Right cardiac atrium (tissue), 5 donors: ENCODE results near the gene IQSEC1. TPM values are rescaled to one million over a fixed set of nuclear protein-coding genes. Genes with fewer than 3 reads are reported as not detected.

Experiments
- ATAC-seq, 2 donors: fragments of 200-7000 bp; cut with Tn5 transposase; one replicate each; pipeline versions ENCODE4 v1.8.0 to v1.9.1; 2020; ENCODE audit warnings: moderate library complexity in 2 of 2, mild to moderate bottlenecking in 1 of 2
- DNase-seq, 3 donors: peaks; one replicate each; pipeline ENCODE4 v3.0.0-alpha.2; 2020
- H3K27ac ChIP-seq: one replicate; pipeline ENCODE4 v1.5.1; 2013; ENCODE audit warnings: mild to moderate bottlenecking, low read length, control low read depth, moderate library complexity
- H3K27me3 ChIP-seq: one replicate; pipeline ENCODE4 v1.6.1; 2013; ENCODE audit not compliant: control insufficient read depth, insufficient read depth
- H3K4me1 ChIP-seq: one replicate; pipeline ENCODE4 v1.6.1; 2013; ENCODE audit warnings: low read length; ENCODE audit not compliant: control insufficient read depth, insufficient read depth
- H3K4me3 ChIP-seq: one replicate; pipeline ENCODE4 v1.5.1; 2013; ENCODE audit warnings: low read length, control low read depth
- H3K9me3 ChIP-seq: one replicate; pipeline ENCODE4 v1.6.1; 2013; ENCODE audit warnings: low read length; ENCODE audit not compliant: control insufficient read depth
- WGBS: extraction: QIAGEN DNeasy Blood & Tissue Kit; methylation state at CpG from one replicate; pipeline ENCODE4 v1.1.7; 2013; 5-methylcytosine and 5-hydroxymethylcytosine counted together
- intact Hi-C, 4 donors: fragments of 100-400 bp; cut with DNase I; formaldehyde crosslinking; loops; one replicate each; pipeline versions ENCODE4 v1.11.0 to v1.14.0; 2022 to 2023
- polyA plus RNA-seq: library from polyadenylated mRNA; stranded (reverse); fragments of 200-250 nt; gene quantifications from one replicate; pipeline ENCODE4 v1.2.3, GENCODE V29; 2013
- total RNA-seq, 4 donors: library from RNA; stranded (reverse); fragmentation: NEBNext Ultra II Directional; extraction: Animal tissue kit (Norgen Biotek cat#: 25700); gene quantifications; one replicate each; pipeline ENCODE4 v1.2.1, GENCODE V29; 2021
- donor health status: healthy with polysubstance abuse.
- donor health status: DM: no; HTN: yes; CAD: no.
- donor health status: DM: no; HTN: no; CAD: no.
- donor health status: DM: no; HTN: yes; CAD: no; lungs with severe emphysema.
- donor health status: DM: yes; HTN: yes; CAD: no.

Gene IQSEC1
- total and polyA plus RNA-seq, 5 donors: 31.1 to 72.6 (median 61.9) TPM

DNA sequence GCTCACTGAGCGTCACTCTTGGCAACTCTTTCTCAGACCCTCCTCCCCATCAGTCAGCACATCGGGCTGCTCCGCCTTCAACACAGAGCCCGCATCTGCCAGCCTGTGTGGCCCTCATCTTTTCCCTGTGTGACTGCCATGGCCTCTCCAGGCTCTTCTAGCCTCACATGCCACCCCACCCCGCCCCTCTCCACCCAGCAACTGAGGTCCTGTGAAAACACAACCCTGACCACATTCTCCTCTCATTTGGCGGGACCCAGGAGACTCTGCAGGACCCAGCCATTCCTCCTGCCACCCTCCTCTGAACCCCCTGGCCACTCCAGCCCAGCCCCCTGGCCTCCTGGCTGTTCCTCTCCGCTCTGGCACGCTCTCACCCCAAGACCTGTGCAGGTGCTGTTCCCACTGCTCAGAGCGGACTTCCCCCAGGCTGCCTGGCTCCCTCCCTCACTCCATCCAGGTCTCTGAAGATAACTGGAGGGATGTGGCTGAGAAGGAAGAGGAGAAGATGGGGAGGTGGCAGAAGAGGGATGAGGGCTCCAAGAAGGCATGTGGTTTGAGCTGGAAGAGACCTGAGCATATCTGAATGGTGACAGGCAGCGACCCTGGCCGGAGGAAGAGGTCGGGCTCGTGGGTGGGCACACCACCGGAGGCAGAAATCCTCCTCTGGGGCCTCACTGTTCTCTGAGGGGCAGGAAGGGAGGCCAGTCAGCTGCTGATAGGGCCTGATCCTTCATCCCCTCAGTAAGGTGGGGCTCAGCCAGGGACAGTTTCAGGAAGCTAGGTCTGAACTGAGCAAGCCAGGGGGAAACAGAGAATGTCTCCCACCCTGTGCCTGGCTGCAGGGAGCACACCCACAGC lies 120.7 kb downstream of the IQSEC1 start:
- no peak for DNase-seq
- WGBS: 78% methylated on average over 14 of the region's 14 CpGs

DNA sequence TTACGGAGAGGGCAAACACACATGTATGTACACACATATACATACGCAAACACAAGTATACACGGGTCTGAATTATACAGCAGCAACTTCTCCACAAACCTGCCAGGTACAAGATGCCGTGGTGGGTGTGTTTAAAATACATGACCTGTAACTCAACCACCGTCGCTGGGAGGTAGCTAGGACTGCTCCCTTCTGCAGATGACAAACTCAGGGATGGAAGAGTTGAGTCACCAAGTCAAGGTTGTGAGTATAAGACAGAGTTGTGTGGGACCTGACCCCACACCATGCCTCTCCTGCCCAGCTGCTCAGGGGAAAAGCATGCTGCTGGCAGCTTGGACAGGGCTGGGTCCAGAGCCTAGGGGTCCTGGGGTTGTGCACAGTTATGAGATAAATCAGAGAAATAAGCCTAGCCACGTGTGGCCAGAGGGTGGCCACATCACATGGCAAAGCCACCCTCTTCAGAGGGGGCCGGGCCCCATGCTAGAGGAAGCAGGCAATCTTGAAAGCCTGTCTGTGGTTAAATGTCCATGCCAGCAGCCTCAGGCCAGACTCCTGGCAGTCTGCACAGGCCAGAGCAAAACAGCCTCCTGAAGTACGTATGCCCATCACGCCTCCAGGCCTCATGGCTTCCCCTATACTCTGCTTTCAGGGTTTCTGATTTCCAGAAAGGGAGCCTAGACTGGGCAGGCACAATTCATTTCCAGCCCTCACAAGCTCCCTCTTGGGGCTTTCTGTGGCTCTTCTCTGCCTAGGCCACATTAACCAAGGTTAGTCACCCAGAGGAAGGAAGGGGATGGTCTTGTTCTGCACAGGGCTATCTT lies 124.1 kb downstream of the IQSEC1 start:
- no peak overlapping the region for H3K4me3 ChIP-seq
- H3K27me3 ChIP-seq: no peaks in the 10 kb centered on the region
- intact Hi-C loops: loop anchor here in 1 of 4 donors (5.0 kb wide), 1 partner anchor 33 kb away; no protein-coding TSS in a partner anchor
- H3K4me1 ChIP-seq: peaks cover 44% of the 10 kb centered on the region
- 72% methylated on average over 10 of the region's 10 CpGs for WGBS
- DNase-seq (no peak), ATAC-seq (no peak)
- no peaks in the 10 kb centered on the region for H3K9me3 ChIP-seq
- H3K27ac ChIP-seq: no peak overlapping the region

More for the DNA sequence above, 120.7 kb downstream of the IQSEC1 start:
- no peak overlapping the region for H3K27ac ChIP-seq
- peaks cover 48% of the 10 kb centered on the region for H3K4me1 ChIP-seq
- ATAC-seq: no peak
- intact Hi-C loops: no loop called here
- H3K27me3 ChIP-seq: no peaks in the 10 kb centered on the region
- H3K9me3 ChIP-seq: no peaks in the 10 kb centered on the region
- no peak overlapping the region for H3K4me3 ChIP-seq

GRCh38 chr3:12948371-12948770 lies 124.9 kb downstream of the IQSEC1 start:
- Histone ChIP-seq H3K4me1 (peaks cover 44% of the 10 kb centered on the region), H3K27ac (peak overlapping the region; percentile 1), H3K27me3 (no peaks in the 10 kb centered on the region), H3K9me3 (no peaks in the 10 kb centered on the region), H3K4me3 (no peak overlapping the region)
- intact Hi-C loops: loop anchor here in 1 of 4 donors (5.0 kb wide), 1 partner anchor 34 kb away; no protein-coding TSS in a partner anchor
- ATAC-seq (no peak), DNase-seq (no peak)
- 67% methylated on average over 7 of the region's 7 CpGs for WGBS

DNA sequence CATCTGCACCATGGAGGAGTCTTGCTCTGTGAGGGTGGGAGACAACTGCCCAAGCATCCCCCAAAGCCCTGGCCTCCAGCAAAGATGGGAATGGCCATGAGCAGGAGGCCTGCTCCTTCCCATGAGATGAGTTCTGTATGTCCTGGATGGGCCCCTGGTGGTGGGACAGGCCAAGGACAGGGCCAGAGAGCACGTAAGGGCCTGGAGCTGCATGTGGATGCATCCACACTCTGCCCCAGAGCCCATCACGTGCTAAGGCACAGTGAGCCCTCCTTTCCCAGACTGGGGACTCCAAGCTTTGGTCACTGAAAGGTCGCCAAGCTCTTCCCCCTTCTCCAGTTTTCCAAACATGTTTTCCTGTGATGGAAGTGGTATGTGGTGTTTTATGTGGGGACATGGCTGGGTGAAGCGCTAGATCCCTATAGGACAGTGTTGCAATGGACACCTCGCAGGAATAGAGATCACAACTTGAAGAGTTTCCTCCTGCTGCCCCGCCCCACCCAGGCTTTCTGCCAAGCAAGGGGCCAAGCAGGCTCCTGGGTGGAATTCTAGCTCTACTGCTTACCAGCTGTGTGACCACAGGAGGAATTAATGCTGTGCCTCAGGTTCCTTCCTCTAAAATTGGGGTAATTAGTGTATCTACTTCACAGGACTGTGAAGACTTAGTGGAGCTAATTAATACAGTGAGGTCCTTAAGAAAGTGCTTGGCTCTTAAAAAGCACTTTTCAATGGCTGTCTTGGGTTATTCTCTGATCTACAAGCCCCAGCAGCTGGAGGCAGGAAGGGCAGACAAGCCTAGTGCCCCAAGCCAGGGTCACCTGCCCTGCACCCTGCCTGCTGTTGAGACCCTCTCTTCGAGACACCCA lies 125.5 kb downstream of the IQSEC1 start:
- Histone ChIP-seq H3K27ac (peak overlapping the region; percentile 1), H3K4me3 (no peak overlapping the region), H3K4me1 (peaks cover 40% of the 10 kb centered on the region), H3K9me3 (no peaks in the 10 kb centered on the region), H3K27me3 (no peaks in the 10 kb centered on the region)
- ATAC-seq: peak; percentile 46 to 61
- 48% methylated on average over 7 of the region's 7 CpGs for WGBS
- peak; percentile 74 to 91 (median 86) for DNase-seq
- intact Hi-C loops: loop anchor here in 1 of 4 donors (5.0 kb wide), 1 partner anchor 35 kb away; no protein-coding TSS in a partner anchor

DNA sequence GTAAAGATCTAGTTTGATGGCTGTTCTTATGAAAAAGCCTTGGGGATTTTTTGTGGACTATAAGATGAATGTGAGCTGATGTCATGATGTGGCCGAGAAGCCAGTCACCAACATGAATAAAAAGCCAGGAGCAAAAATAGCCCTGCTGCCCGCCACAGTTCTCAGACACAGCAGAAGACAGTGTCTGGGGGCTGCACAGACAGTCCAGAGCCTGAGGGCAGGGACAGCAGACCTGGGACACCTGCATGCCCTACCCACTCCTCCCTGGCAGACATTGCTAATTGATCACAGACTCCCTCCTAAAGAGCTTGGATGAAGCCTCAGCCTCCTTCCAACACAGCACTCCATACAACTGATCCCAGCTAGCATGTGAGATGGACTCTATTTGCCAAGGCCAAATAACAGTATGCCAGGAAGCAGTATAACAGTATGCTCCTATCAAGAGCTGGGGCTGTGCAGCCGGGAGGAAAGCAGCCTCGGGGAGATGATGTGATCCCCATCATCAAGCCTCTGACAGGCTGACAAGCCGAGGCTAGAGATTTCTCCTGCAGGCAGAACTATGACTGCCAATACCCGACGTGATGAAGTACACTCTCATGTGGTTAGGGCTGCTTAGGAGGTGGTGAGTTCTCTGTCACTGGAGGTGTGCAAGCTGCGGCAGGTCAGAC lies 126.4 kb downstream of the IQSEC1 start:
- H3K4me1 ChIP-seq: peaks cover 35% of the 10 kb centered on the region
- H3K27ac ChIP-seq: no peak overlapping the region
- no peak for DNase-seq
- WGBS: 40% methylated on average over 8 of the region's 8 CpGs
- H3K9me3 ChIP-seq: no peaks in the 10 kb centered on the region
- H3K4me3 ChIP-seq: no peak overlapping the region
- no peaks in the 10 kb centered on the region for H3K27me3 ChIP-seq
- no peak for ATAC-seq
- intact Hi-C loops: loop anchor here in 1 of 4 donors (5.0 kb wide), 1 partner anchor 36 kb away; no protein-coding TSS in a partner anchor

DNA sequence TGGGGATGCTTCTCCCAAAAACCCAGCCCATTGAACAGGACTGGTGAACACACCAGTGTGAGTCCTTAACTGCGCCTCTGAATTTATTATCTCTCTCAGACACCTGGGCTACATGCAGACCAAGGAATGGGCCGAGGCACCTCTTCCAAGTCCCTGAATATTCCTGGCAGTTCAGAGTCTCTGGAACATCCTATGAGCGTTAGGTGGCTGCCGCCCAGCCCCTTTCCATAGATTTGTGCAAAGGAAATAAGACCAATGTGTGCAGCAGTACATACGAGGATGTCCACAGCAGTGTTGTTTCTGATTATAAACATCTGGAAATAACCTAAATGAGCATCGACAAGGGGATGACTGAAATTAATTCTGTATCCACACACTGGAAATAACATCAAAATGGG lies 127.0 kb downstream of the IQSEC1 start:
- Histone ChIP-seq H3K27me3 (no peaks in the 10 kb centered on the region), H3K4me3 (no peak overlapping the region), H3K27ac (no peak overlapping the region), H3K4me1 (peaks cover 36% of the 10 kb centered on the region), H3K9me3 (no peaks in the 10 kb centered on the region)
- 55% methylated on average over 6 of the region's 6 CpGs for WGBS
- intact Hi-C loops: loop anchor here in 1 of 4 donors (5.0 kb wide), 1 partner anchor 36 kb away; no protein-coding TSS in a partner anchor
- no peak for ATAC-seq
- no peak for DNase-seq

DNA sequence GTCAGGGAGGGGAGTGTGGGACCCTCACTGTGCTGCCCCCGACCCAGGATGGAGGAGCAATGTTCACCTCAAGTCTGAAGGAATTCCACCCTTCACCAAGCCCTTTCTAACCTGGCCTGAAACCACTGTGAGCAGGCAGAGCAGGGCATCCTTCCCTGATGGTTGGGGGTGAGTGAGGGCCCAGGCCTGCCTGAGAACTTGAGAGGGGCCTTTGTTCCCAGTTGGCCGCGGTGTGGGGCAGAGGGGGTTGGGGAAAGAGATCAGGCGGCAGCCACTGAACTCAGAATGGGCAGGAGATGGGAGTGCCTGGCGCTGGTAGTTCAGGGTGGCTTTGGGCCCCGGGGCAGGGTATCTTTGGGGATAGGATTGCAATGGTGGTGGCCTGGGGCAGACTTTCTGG lies 128.4 kb downstream of the IQSEC1 start:
- no peaks in the 10 kb centered on the region for H3K9me3 ChIP-seq
- no peaks in the 10 kb centered on the region for H3K27me3 ChIP-seq
- 69% methylated on average over 6 of the region's 6 CpGs for WGBS
- intact Hi-C loops: loop anchor here in 1 of 4 donors (5.0 kb wide), 1 partner anchor 37 kb away; no protein-coding TSS in a partner anchor
- H3K4me3 ChIP-seq: no peak overlapping the region
- no peak overlapping the region for H3K27ac ChIP-seq
- H3K4me1 ChIP-seq: peaks cover 40% of the 10 kb centered on the region
- DNase-seq (no peak), ATAC-seq (no peak)

DNA sequence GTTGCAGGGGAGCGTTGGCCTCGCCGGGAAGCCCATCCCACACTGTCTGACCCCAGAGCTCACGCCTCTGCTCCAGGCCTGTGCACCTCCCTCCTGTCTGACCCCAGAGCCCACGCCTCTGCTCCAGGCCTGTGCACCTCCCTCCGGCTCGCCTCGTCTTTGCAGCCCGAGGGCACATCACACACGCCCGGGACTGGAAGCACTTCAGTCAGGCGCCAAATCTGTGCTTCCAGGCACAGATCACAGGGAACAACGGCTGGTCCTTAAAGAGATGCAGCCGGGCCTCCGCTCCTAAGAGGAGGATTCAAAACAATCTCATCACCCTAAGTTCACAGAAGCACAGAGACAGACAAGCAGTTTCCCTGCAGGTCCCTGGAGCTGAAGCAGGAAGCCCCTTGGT lies 128.8 kb downstream of the IQSEC1 start:
- ATAC-seq: peak; percentile 6 to 8
- Histone ChIP-seq H3K27me3 (no peaks in the 10 kb centered on the region), H3K9me3 (no peaks in the 10 kb centered on the region), H3K27ac (no peak overlapping the region), H3K4me1 (peaks cover 38% of the 10 kb centered on the region), H3K4me3 (no peak overlapping the region)
- 52% methylated on average over 15 of the region's 15 CpGs for WGBS
- intact Hi-C loops: no loop called here
- DNase-seq: no peak

- Histone ChIP-seq H3K27ac (no peak overlapping the region), H3K4me3 (no peak overlapping the region), H3K9me3 (no peaks in the 10 kb centered on the region), H3K27me3 (no peaks in the 10 kb centered on the region), H3K4me1 (peaks cover 35% of the 10 kb centered on the region)
- ATAC-seq: peak in 1 of 2 donors; percentile 15
- intact Hi-C loops: no loop called here
- no peak for DNase-seq
- WGBS: 79% methylated on average over 22 of the region's 22 CpGs
These were observed 129.9 kb downstream of the IQSEC1 start for GRCh38 chr3:12943124-12944021.
